NT2/D1 (cell line): ENCODE results near the gene NDST3.

ENCODE experiments used
- DNase-seq: peaks from one replicate; pipeline ENCODE4 v3.0.0-alpha.2; 2011; ENCODE audit warnings: low read depth, low spot score
- H3K27me3 ChIP-seq: 2 replicates; pipeline ENCODE4 v1.6.0; 2011; ENCODE audit warnings: mild to moderate bottlenecking; ENCODE audit not compliant: insufficient read length, insufficient read depth
- H3K36me3 ChIP-seq: 2 replicates; pipeline ENCODE4 v1.6.1; 2011; ENCODE audit warnings: mild to moderate bottlenecking, low read length, mixed read lengths; ENCODE audit not compliant: insufficient read depth, insufficient read length
- H3K4me1 ChIP-seq: 2 replicates; pipeline ENCODE4 v1.5.1; 2011; ENCODE audit not compliant: insufficient read depth, insufficient read length
- H3K4me3 ChIP-seq: 2 replicates; pipeline ENCODE4 v1.5.1; 2011; ENCODE audit warnings: low read depth; ENCODE audit not compliant: insufficient read length
- H3K9ac ChIP-seq: 2 replicates; pipeline ENCODE4 v1.6.0; 2011; ENCODE audit warnings: low read depth; ENCODE audit not compliant: insufficient read length
- H3K9me3 ChIP-seq: 2 replicates; pipeline ENCODE4 v1.5.1; 2011; ENCODE audit warnings: mild to moderate bottlenecking, low read length; ENCODE audit not compliant: insufficient read depth
- SUZ12 ChIP-seq: IDR thresholded peaks from 2 replicates; pipeline ENCODE4 v1.6.1; 2011; ENCODE audit not compliant: insufficient read length, insufficient read depth; ENCODE audit errors: extremely low read depth
- YY1 ChIP-seq: IDR thresholded peaks from 2 replicates; pipeline ENCODE4 v1.6.1; 2011; ENCODE audit not compliant: insufficient read length, insufficient read depth
- ZNF274 ChIP-seq: IDR thresholded peaks from 2 replicates; pipeline ENCODE4 v1.6.1; 2011; ENCODE audit warnings: mild to moderate bottlenecking, low read depth, low read length

Gene NDST3

GRCh38 chr4:118281611-118282442, 247.5 kb downstream of the NDST3 start:
- H3K4me3 ChIP-seq: no peak overlapping the region
- H3K36me3 ChIP-seq: peaks cover 41% of the 10 kb centered on the region
- no peak overlapping the region for H3K9ac ChIP-seq
- TF ChIP-seq ZNF274 (no peak), SUZ12 (no peak), YY1 (no peak)
- no peaks in the 10 kb centered on the region for H3K9me3 ChIP-seq
- no peak for DNase-seq
- H3K27me3 ChIP-seq: no peaks in the 10 kb centered on the region
- no peaks in the 10 kb centered on the region for H3K4me1 ChIP-seq

GRCh38 chr4:118282692-118283091, 248.4 kb downstream of the NDST3 start:
- Histone ChIP-seq H3K9ac (no peak overlapping the region), H3K36me3 (peaks cover 41% of the 10 kb centered on the region), H3K27me3 (no peaks in the 10 kb centered on the region), H3K4me1 (no peaks in the 10 kb centered on the region), H3K4me3 (no peak overlapping the region), H3K9me3 (no peaks in the 10 kb centered on the region)
- DNase-seq: no peak
- TF ChIP-seq YY1 (no peak), ZNF274 (no peak), SUZ12 (no peak)

GRCh38 chr4:118284169-118284568, 249.9 kb downstream of the NDST3 start:
- H3K9me3 ChIP-seq: no peaks in the 10 kb centered on the region
- H3K4me3 ChIP-seq: no peak overlapping the region
- peaks cover 35% of the 10 kb centered on the region for H3K36me3 ChIP-seq
- DNase-seq: no peak
- TF ChIP-seq YY1 (no peak), SUZ12 (no peak), ZNF274 (no peak)
- no peaks in the 10 kb centered on the region for H3K27me3 ChIP-seq
- H3K4me1 ChIP-seq: no peaks in the 10 kb centered on the region
- H3K9ac ChIP-seq: no peak overlapping the region

GRCh38 chr4:118285931-118286330, 251.6 kb downstream of the NDST3 start:
- Histone ChIP-seq H3K27me3 (no peaks in the 10 kb centered on the region), H3K4me3 (no peak overlapping the region), H3K9ac (no peak overlapping the region), H3K9me3 (no peaks in the 10 kb centered on the region), H3K4me1 (no peaks in the 10 kb centered on the region), H3K36me3 (peaks cover 17% of the 10 kb centered on the region)
- DNase-seq: no peak
- TF ChIP-seq YY1: no peak
- no peak for TF ChIP-seq SUZ12
- no peak for TF ChIP-seq ZNF274

GRCh38 chr4:118286685-118287084, 252.4 kb downstream of the NDST3 start:
- Histone ChIP-seq H3K27me3 (no peaks in the 10 kb centered on the region), H3K36me3 (peaks cover 10% of the 10 kb centered on the region)
- no peak for TF ChIP-seq YY1

GRCh38 chr4:118287711-118288451, 253.6 kb downstream of the NDST3 start:
- H3K4me1 ChIP-seq: no peaks in the 10 kb centered on the region
- no peaks in the 10 kb centered on the region for H3K9me3 ChIP-seq
- no peak for DNase-seq

More at GRCh38 chr4:118286685-118287084, 252.4 kb downstream of the NDST3 start:
- H3K9me3 ChIP-seq: no peaks in the 10 kb centered on the region
- no peak overlapping the region for H3K4me3 ChIP-seq
- DNase-seq: no peak
- H3K9ac ChIP-seq: no peak overlapping the region
- H3K4me1 ChIP-seq: no peaks in the 10 kb centered on the region

GRCh38 chr4:118289794-118290193, 255.5 kb downstream of the NDST3 start:
- DNase-seq: no peak
- no peak overlapping the region for H3K9ac ChIP-seq
- H3K27me3 ChIP-seq: no peaks in the 10 kb centered on the region
- H3K4me3 ChIP-seq: no peak overlapping the region
- TF ChIP-seq SUZ12 (no peak), ZNF274 (no peak), YY1 (no peak)
- no peaks in the 10 kb centered on the region for H3K9me3 ChIP-seq
- no peaks in the 10 kb centered on the region for H3K4me1 ChIP-seq
- H3K36me3 ChIP-seq: peaks cover 4% of the 10 kb centered on the region

More at GRCh38 chr4:118287711-118288451, 253.6 kb downstream of the NDST3 start:
- Histone ChIP-seq H3K4me3 (no peak overlapping the region), H3K9ac (no peak overlapping the region), H3K36me3 (peaks cover 4% of the 10 kb centered on the region), H3K27me3 (no peaks in the 10 kb centered on the region)
- TF ChIP-seq SUZ12 (no peak), ZNF274 (no peak), YY1 (no peak)
